ENCODE data around the gene TMEM238L.

Gene TMEM238L

DNA sequence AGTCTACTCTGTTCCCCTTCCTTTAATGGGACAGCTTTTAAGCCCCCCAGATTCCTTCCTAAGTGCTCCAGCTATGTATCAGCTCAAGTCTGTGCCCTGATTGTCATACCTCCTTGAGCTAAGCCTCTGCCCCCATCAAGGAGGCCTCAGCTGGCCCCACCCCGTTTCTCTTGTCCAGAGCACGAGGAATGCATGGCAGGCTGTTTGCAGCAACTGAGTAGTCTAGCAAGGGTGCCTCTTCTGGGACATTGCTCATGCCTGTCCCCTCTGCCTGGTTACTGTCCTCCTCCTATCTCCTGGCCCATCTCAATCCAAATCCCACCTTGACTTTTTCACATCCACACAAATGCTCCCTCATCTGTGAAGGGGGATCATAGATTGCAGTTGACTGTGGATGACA lies 46.3 kb downstream of the TMEM238L start:
- no peak for DNase-seq (ENCODE audit: low read depth)
- TF ChIP-seq, protein P1, sequence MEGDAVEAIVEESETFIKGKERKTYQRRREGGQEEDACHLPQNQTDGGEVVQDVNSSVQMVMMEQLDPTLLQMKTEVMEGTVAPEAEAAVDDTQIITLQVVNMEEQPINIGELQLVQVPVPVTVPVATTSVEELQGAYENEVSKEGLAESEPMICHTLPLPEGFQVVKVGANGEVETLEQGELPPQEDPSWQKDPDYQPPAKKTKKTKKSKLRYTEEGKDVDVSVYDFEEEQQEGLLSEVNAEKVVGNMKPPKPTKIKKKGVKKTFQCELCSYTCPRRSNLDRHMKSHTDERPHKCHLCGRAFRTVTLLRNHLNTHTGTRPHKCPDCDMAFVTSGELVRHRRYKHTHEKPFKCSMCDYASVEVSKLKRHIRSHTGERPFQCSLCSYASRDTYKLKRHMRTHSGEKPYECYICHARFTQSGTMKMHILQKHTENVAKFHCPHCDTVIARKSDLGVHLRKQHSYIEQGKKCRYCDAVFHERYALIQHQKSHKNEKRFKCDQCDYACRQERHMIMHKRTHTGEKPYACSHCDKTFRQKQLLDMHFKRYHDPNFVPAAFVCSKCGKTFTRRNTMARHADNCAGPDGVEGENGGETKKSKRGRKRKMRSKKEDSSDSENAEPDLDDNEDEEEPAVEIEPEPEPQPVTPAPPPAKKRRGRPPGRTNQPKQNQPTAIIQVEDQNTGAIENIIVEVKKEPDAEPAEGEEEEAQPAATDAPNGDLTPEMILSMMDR (IDR thresholded peaks at IDR 0.05; ENCODE audit: low read length, missing control alignments), result no peak
- no peak overlapping the region for H3K4me3 ChIP-seq (replicated peaks; ENCODE audit: low read depth, low read length)

DNA sequence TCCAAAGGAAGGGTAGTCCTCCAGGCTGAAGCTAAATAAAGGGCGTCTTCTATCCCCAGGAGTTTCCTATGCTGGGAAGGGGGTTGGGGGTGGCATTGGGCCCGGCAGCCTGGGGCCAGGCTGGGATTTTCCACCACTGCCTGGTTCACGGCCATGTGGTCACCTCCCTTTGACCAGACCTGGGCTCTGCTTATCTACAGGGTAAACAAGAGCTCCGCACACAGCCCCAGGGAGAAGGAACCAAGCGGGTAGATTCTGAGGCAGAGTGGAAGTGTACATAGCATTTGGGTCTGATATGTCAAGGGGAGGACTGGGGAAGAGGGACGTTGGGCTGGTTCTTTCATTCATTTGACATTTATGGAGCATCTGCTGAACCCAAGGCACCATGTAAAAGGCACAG lies 46.8 kb downstream of the TMEM238L start:
- no peak for DNase-seq (ENCODE audit: low read depth)
- TF ChIP-seq, protein P1 (IDR thresholded peaks at IDR 0.05; ENCODE audit: low read length, missing control alignments), result no peak
- H3K4me3 ChIP-seq (replicated peaks; ENCODE audit: low read depth, low read length), result no peak overlapping the region

DNA sequence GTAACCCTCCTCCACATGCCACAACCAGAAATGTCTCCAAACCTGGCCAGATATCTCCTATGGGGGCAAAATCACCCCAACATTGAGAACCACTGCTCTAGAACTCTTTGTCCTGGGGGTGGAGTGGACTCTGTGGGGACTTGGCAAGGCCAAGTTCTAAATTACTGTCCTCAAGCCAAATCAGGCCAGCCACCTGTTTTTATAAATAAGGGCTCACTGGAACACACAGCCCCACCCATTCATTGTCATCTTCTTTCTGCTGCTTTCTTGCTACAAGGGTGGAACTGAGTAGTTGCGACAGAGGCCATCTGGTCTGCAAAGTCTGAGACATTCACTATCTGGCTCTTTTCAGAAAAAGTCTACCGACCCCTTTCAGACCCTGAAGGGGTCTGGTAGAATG lies 47.3 kb downstream of the TMEM238L start:
- TF ChIP-seq, protein P1 (IDR thresholded peaks at IDR 0.05; ENCODE audit: low read length, missing control alignments), result no peak
- DNase-seq (ENCODE audit: low read depth), result no peak
- no peak overlapping the region for H3K4me3 ChIP-seq (replicated peaks; ENCODE audit: low read depth, low read length)

DNA sequence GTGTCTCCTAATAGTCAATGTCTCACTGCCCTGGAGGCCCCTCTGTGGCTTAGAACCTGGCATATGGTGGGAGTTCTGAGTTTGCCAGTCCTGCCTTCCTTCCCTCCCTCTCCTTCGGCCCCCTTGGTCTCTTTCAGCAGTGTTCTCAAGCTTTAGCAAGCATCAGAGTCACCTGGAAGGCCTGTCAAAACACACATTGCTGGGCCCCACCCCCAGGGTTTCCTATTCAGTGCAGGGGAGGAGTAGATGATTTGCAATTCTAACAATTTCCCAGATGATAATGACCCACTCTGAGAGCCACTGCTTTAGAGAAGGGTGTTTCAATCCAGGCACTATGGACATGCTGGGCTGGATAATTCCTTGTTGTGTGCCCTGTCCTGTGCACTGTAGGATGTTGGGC lies 47.7 kb downstream of the TMEM238L start:
- H3K4me3 ChIP-seq (replicated peaks; ENCODE audit: low read depth, low read length), result no peak overlapping the region
- no peak for DNase-seq (ENCODE audit: low read depth)
- TF ChIP-seq, protein P1 (IDR thresholded peaks at IDR 0.05; ENCODE audit: low read length, missing control alignments), result no peak

DNA sequence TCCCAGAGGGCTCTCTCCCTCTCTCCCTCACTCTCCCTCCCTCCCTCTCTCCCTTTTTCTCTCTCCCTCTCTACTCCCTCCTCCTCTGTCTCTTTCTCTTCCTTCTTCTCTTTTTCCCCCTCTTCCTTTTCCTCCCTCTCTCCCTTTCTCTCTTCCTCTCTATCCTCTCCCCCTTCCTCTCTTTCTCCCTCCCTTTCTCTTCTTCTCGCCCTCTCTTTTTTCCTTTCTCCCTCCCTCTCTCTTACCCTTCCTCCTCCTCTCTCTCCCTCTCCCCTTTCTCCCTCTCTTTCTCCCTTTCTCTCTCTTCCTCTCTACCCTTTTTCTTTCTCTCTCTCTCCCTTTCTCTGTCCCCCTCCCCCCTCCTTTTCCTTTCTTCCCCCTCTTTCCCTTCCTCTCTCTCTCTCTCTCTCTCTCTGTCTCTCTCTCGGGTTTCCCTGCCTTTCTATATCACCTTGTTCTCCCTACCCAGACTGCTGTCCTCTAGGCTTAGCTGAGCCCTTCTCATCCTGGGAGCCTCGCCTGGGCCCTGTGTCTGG lies 48.2 kb downstream of the TMEM238L start:
- DNase-seq (ENCODE audit: low read depth), result no peak
- no peak overlapping the region for H3K4me3 ChIP-seq (replicated peaks; ENCODE audit: low read depth, low read length)
- TF ChIP-seq, protein P1 (IDR thresholded peaks at IDR 0.05; ENCODE audit: low read length, missing control alignments), result no peak

DNA sequence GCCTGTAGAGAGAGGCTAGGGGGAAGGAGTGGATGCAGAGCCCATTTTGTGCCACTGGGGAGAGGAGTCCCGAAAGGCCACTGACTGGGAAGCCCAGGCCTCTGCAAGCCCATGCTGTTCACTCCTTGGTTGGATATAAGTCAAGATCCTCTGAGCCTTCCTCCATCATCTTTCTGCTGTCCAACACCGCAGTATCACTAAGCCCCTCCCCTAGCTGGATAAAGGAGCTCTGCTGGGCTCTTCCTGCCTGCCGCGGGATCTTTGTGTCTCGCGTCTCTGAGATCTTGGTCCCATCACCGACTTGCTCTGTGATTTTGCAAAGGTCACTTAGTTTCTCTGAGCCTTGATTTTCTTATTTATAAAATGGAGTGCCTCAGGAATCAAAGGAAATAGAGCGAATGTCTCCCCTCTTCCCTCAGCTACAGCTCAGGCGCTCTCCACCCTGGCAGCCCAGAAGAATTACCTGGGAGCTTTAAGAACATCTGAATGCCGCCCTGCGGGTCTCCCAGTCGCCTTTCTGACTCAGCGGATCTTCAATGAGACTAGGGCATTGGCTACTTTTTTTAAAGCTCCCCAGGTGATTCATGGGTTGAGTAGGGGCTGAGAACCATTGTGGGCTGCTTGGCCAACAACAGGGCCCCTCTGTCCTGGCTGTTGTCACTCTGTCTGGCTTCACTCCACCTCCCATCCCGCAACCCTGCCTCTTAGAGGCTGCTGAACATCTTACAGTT lies 48.9 kb downstream of the TMEM238L start:
- TF ChIP-seq, protein P1 (IDR thresholded peaks at IDR 0.05; ENCODE audit: low read length, missing control alignments), result no peak
- no peak for DNase-seq (ENCODE audit: low read depth)
- no peak overlapping the region for H3K4me3 ChIP-seq (replicated peaks; ENCODE audit: low read depth, low read length)

DNA sequence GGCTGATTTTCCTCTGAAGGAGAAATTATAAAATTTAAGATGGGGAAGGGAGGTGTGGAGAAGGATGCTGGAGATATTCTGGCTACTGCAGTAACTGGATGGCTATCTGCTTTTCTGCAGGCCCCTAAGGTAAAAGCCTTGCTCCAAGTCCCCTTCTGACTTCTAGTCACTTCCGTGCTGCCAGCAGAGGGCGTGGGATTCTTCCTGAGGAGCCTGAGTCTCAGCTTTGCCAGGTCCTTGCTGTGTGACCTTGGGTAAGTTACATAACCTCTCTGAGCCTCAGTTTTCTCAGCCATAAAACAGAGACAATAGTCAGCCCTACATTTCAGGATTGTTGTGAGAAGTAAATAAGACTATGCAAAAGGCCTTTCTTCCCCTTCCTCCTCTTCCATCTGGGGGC lies 49.8 kb downstream of the TMEM238L start:
- TF ChIP-seq, protein P1 (IDR thresholded peaks at IDR 0.05; ENCODE audit: low read length, missing control alignments), result peak; percentile 46
- DNase-seq (ENCODE audit: low read depth), result peak; percentile 33
- no peak overlapping the region for H3K4me3 ChIP-seq (replicated peaks; ENCODE audit: low read depth, low read length)
